GM12801 (cell line): ENCODE results near the gene CD180.

Experiments
- CTCF ChIP-seq: IDR thresholded peaks from one replicate; pipeline ENCODE4 v1.5.1; 2011; ENCODE audit warnings: control low read depth; ENCODE audit not compliant: insufficient read length; ENCODE audit errors: extremely low read depth

The CD180 gene

DNA sequence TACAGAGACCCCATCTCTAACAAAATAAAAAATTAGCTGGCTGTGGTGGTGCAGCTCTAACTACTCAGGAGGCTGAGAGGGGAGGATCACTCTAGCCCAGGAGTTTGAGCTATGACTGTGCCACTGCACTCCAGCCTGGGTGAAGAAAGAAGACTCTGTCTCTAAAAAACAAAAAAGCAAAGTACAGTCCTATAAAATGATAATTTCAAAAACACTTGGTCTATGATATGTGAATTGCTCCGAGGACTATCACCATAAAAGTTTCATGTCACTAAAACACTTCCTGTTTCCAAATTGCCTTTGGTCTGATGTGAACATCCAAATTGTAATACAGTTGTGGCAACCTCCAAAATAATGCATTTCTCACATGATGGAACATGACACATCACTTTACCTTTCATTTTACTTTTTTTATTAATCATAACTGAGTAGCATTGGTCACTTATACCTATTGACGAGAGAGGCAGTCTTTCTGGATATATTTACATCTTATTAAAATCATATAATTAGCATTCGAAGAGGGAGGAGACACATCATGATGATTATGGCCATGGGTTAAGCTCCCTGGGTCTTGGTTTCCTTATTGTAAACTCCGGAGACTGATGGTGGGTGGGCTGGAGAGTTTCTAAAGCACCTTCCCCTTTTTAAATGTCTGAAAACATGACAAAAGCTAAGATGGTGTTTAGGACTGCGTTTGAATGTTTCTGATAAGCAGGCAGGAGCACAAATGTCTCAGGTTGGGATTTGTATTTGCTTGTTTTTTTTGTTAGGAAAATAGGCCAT is 25.8 kb upstream of the CD180 start:
- no peak for TF ChIP-seq CTCF

DNA sequence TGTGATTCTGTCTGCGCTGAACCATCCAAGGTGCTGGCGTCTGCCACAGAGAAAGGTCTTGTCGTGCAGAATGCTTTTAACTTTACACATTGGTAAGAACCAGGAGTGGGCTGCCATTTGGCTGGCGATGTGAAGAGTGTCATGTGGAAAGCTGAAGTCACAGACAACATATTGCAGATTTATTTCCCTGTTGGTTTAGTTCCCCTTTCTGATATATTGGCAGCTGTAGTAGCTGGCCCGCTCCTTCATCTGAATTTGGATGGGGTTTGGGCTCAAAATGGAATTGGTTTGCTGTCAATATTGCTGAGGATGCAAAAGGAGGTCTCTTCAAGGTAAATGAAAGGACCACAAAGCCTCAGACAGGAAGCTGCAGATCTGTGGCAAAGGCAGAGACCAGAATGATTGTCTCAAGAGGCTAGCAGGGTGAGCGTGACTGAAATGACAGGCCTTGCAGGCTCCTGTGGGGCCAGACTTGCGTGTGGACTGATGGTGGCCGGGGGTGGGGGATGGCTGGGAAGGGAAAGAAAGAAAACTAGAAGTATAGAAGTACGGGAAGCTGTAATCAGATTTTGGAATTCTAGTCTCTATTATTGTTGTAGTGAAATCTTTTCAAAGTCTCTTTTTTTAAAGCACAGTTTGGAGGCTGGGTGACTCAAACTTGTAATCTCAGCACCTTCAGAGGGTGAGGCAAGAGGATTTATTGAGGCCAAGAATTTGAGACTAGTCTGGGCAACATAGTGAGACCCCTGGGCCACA is 25.1 kb upstream of the CD180 start:
- TF ChIP-seq CTCF, result no peak

- no peak for TF ChIP-seq CTCF
These were observed 20.0 kb upstream of the CD180 start for GRCh38 chr5:67216564-67216963.

- no peak for TF ChIP-seq CTCF
These were observed 19.2 kb upstream of the CD180 start for GRCh38 chr5:67215519-67216471.

DNA sequence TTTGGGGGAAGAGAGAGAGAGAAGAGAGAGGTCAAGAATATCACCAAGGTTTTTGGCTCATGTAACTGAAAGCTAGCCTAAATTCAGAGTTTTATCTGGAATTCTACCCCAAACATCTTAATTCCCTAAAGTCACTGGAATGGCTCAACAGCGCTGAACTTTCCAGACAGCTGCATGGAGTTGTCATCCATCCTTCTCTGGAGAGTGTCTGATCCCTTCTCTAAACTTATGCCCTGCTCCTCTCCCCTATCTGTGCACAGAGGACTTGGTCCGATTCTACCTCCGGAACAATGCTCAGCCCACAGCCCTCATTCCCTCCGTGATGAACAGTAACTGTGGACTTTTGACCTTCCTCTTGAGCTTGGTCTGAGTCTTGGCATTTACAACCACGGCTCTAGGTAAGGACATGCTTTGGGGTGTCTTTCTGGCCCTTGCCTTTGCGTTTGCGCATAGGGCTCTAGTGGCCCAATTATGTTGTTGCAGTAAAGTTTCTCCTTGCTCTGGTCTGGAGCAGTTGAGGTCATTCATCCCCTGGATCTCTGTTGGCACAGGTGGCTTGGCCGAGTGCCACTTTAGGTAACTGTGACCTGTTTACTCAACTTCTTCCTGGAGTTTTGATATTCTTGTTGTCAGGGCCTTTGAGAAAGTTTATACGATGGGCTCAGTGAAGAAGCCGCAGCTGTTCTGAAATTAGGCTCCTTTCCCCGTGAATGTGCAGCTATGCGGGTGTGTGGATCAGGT is 18.3 kb upstream of the CD180 start:
- no peak for TF ChIP-seq CTCF

GRCh38 chr5:67214036-67214435 is 17.4 kb upstream of the CD180 start:
- TF ChIP-seq CTCF, result no peak
